Inferior parietal cortex (tissue), 1 donor: ENCODE measurements around the gene POLH.
"Not testable (repeated sequence)": the region's sequence is repeated elsewhere in the genome, so short reads cannot be mapped to it uniquely, and the experiment has no call there.

Experiments
- DNase-seq: peaks from one replicate; pipeline ENCODE4 v3.0.0-alpha.2; 2016; ENCODE audit errors: extremely low spot score

The POLH gene

DNA sequence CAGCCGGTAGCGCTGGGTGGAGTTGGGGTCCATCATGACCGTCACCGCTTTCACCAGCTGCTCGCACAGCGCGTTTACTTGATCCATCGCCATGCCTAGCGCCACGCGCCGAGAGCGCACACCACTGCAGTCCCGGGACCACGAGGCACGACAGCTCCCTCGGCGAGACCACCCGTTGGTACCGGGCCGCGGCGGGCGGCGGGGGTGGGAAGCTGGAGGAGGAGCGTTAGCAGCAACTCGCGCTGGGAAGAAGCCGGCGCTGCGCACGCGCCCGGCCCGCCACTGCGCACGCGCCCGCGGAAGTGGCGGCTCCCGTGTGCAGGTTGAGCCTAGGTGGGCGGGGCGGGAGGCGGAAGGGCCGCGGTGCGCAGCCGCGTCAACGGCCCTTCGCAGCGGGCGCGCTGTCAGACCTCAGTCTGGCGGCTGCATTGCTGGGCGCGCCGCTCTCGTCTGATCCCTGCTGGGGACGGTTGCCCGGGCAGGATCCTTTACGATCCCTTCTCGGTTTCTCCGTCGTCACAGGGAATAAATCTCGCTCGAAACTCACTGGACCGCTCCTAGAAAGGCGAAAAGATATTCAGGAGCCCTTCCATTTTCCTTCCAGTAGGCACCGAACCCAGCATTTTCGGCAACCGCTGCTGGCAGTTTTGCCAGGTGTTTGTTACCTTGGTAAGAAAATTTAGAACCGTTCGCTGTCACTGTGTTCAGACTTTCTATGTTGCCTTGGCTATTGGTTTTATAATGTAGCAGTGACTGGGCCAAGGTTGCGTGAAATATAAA, at the start of gene POLH, which contains the start of gene XPO5:
POLH (plus strand) TSS at position 414 of the 780 bp plus-strand sequence. CDS start 6,135 bp downstream, outside the sequence.
XPO5 (minus strand) TSS at position 267 of the 780 bp plus-strand sequence; CDS start at position 93, 174 bp downstream.
- peak; percentile 91 for DNase-seq

DNA sequence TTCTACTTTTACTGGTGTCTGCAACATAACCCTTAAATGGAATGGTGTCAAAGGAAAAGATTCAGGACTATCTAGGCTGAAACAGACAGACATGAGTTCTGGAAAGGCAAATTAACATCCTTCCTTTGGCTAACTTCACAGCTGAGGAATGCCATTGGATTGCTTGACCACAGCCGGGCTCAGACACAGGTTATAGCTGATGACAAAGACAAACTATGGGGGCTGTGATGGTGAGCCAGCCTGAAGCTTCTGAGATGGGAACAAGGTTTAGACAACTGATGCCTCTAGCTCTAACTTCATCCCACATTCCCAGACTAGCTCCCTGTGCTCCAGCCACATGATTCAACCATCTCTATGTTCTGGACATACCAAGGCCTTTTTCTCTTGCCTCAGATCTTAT, 43.8 kb upstream of the POLH start:
- no peak for DNase-seq

DNA sequence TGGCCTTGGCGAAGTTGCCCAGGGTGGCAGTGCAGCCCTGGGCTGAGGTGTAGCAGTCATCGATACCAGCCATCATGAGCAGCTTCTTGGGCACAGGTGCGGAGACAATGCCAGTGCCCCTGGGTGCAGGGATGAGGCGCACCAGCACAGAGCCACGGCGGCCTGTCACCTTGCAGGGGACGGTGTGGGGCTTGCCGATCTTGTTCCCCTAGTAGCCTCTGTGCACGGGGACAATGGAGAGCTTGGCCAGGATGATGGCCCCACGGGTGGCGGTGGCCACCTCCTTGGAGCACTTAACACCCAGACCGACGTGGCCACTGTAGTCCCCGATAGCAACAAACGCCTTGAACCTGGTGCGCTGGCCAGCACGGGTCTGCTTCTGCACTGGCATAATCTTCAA, 37.0 kb upstream of the POLH start:
- DNase-seq: not testable (repeated sequence)

DNA sequence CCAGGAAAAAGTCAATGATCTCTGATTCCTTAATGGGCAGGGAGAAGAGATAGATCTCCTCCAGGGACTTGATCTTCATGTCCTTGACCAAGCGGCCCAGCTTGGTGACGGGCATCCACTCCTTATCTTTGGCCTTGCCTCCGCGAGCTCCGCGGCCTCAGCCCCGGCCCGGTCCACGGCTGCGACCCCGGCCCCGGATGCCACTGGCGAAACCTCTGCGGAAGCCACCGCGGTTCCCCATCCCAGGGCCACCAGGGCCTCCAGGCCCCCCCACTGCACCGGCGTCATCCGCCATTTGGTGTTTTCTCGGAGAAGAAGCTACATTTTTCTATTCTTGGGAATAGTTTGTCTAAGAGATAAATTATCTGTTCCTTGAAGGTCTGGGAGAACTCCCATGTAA, 36.6 kb upstream of the POLH start:
- DNase-seq: not testable (repeated sequence)

DNA sequence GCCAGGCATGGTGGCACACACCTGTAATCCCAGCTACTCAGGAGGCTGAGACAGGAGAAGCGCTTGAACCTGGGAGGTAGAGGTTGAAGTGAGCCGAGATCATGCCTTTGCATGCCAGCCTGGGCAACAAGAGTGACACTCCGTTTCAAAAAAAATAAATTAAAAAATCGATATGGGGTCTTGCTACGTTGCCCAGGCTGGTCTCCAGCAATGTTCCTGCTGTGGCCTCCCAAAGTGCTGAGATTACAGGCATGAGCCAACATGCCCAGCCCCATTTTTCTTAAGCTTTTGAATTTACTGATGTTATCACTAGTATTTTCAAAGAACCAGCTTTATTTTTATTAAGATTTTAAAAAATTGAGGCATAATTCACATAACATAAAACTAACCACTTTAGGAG, 35.5 kb upstream of the POLH start:
- no peak for DNase-seq

DNA sequence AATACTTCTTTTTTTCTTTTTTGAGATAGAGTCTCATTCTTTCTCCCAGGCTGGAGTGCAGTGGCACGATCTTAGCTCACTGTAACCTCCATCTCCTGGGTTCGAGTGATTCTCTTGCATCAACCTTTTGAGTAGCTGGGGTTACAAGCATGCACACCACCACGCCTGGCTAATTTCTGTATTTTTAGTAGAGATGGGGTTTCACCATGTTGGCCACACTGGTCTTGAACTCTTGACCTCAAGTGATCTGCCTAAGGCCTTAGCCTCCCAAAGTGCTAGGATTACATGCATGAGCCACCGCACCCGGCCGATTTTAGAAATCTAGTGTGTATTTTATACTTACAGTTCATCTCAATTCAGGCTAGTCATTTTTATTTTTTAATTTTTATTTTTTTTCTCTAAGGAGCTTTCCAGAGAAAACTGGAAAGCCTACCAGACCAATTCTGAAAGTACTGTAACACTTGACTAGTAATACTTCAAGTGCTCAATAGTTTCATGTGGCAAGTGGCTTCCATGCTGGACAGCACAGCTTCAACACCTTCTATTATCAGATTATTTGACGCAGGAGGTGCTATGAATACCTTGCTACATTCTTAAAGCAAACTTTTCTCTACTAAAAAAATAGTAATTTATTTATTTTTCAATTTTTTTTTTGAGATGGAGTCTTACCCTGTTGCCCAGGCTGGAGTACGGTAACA, 34.1 kb upstream of the POLH start:
- DNase-seq: no peak

DNA sequence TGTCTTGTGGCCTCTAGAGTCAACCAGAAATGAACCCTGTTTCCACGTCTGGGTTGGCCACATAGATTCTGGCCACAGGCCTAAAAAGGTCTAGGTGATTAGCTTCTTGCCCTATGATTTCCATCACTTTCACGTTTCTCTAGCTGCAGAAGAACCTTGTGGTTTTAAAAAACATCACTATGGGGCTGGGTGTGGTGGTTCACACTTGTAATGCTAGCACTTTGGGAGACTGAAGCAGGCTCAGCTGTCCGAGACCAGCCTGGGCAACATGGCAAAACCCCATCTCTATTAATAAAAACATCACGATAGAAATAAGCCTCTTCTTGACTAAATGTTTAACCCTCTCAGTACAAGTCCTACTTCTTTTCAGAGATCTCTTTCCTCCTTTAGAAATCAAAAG, 31.5 kb upstream of the POLH start:
- no peak for DNase-seq

DNA sequence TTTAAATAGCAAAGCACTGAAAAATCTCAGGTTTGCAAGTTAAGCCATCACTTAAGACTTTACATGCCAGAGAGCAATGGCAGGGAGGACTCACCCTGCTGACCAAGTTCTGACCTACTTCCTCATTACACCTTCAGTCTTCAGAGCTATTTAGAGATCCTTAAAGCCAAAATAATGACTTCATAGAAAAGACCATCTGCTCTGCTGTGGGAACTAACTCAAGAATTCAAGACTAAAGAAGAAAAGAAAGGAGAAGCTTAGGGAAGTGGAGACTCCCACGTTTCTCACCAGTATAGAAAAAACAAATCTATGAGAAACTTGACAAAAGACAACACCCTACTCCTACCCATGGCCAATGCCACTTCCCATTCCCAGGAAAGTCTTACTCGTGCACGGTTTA, 28.8 kb upstream of the POLH start:
- no peak for DNase-seq

DNA sequence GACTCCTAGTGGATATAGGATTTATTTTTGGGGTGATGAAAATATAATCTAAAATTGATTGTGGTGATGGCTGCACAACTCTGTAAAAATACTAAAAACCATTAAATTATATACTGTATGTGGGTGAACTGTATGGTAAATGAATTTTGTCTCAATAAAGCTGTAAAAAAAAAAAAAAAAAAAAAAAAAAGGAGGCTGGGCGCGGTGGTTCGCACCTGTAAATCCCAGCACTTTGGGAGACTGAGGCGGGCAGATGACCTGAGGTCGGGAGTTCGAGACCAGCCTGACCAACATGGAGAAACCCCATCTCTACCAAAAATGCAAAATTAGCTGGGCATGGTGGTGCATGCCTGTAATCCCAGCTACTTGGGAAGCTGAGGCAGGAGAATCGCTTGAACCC, 18.4 kb upstream of the POLH start:
- DNase-seq: not testable (repeated sequence)

DNA sequence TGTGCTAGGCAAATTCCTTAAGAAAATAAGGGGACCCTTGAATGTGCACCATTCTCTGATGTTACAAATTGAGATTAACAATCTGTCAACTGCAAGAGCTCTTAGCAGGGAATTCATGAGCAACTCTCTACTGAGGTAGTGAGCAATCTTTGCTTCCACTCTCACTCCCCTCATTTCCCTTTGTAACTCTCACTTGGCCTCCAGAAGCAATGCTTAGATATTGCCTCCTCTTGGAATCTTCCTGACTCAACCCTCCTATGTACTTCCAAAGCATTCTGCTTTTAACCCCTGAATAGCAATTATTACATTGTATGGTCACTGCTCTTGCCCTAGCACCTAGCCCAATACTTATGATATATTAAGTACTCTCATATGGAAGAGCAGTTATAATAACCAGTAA, 16.7 kb upstream of the POLH start:
- no peak for DNase-seq

DNA sequence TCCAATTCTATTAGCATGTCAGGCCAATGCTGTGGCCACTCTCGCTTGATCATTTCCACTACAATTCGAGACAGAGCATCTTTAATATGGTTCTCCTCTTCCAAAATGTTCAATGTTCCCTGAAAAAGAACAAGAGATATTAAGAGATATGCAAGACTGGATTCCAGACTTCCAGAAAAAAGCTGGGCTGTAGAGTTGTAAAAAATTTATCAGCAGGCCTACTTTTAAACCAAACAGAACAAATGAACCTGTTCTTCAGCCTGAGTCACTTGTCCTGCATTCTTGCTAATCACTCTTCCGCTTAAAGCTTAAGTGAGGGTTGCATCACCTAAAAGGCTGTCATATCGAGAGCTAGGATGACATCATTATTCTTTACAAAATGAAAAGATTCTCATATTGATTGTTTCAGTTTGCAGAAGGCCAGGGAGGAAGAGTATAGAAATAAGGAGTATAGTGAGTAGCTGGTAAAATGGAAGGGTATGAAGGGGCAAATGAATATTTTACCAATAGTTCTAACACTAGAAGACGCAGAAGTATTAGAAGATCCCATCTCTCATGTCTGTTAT, 5.0 kb upstream of the POLH start:
- DNase-seq: no peak

DNA sequence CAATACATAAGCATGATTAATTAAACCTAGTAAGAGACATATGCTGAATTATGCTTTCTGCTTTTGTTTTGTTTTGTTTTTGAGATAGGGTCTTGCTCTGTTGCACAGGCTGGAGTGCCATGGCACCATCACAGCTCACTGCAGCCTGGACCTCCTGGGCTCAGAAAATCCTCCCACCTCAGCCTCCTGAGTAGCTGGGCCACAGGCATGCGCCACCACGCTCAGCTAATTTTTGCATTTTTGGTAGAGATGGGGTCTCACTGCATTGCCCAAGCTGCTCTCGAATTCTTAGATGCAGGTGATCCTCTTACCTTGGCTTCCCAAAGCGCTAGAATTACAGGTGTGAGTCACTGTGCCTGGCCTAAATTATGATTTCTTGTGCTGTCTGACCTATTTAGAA, 4.0 kb upstream of the POLH start:
- no peak for DNase-seq

DNA sequence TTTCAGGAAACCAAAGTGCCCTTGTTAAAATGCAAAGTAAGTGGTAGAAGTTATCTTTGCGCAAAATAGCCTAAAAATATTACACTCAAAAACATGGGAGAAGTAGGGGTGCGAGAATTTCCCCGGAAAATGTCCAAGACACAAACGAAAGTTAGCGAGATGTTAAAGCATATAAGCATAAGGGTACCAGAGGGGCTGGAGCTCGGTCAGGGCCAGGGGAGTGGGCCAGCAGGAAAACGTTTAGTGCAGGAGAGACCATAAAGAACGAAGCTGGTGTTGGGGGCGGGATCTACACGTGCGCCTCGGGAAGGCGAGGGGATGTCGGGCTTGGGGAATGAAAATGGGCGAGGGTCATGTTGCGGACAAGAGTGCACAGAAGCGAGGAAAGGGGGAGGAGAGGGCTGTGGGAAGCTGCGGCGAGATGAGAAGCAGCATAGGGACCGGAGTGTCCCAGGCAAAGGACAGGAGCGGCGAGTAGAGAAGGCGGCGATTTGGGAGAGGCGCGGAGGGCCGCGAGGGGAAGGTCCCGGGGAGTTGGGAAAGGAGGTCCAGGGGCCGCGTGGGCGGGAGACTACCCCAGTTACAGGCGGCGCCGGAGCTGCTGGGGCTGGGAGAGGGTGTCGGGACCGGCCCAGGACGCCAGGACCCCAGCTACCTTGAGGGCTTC, 747 bp upstream of the POLH start:
- no peak for DNase-seq

DNA sequence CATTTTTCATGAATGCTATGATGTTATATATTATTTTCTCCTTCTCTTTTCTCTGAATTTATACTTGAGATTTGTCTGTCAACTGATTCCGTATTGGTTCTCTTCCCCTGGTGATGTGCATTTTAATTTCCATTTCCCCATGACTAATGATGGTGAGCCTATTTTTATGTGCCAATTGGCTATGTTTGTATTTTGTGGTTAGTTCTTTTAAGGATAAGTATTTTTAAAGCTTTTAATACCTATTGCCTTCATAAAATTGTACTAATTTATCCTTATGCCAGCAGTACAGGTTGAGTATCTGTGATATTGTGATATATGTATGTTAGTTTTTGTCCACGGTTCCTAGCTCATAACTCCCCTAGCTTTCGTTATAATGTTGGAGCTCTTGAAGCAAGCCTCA, 2.8 kb downstream of the POLH start:
- DNase-seq: no peak

DNA sequence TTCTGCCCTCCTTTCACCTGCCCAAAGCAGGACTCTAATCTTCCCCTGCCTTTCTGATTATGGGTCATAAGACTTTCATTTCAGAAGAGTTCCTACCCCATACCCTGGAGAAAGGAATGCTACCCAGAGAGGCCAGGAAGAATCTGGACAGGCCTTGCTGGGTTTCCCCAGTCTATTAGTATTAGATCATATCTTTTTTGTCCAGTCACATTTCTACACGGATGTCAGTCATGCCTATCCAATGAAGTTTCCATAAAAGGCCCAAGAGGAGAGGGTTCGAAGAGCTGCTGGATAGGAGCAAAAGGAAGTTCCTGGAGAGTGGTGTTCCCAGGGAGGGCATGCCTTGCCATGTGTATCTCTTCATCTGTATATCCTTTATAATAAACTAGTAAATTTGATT, 3.2 kb downstream of the POLH start:
- DNase-seq: no peak

DNA sequence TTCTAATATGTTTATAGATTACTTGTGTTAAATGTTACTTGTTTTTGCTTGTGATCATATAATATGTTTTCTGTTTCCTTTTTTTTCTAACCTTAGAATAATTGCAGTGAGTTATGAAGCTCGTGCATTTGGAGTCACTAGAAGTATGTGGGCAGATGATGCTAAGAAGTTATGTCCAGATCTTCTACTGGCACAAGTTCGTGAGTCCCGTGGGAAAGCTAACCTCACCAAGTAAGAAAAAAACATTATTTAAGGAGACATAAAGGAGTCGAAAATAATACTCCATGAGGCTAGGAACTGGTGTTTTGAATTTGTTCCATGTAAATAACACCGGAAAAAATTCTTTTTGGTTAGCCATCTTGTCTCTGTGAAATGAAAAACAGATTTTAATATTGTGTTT, 6.9 kb downstream of the POLH start:
- no peak for DNase-seq

DNA sequence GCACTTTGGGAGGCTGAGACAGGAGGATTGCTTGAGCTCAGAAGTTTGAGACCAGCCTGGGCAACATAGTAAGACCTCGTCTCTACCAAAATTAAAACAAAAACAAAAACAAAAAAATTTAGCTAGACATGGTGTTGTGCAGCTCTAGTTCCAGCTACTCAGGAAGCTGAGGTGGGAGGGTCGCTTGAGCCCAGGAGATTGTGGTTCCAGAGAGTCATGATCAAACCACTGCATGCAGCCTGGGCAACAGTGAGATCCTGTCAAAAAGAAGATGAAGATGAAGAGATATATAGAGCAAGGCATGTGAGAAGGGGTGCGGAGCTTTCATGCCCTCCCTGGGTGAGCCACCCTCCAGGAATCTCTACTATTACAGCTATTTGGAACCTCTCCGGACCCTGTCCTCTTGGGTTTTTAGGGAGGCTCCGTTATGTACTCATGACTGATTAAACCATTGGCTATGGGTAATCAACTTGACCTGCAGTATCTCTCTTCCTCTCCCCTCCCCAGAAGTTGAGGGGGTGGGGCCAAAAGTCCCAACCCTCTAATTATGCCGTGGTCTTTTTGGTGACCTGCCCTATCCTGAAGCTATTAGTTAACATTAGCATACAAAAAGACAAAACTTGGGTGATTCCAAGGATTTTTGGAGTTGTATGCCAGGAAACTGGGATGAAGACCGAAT, 9.0 kb downstream of the POLH start:
- DNase-seq: no peak

DNA sequence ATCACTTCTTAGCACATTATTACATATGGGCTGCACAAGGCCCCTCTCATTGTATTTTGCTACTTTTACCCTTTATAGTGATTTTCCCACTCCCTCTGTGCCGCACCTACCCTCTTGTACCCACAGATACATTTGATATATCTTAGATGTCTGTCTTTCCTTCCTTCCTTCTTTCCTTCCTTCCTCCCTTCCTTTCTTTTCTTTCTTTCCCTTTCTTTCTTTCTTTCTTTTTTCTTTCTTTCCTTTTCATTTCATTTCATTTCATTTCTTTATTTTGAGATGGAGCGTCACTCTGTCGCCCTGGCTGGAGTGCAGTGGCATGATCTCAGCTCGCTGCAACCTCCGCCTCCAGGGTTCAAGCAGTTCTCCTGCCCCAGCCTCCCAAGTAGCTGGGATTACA, 12.2 kb downstream of the POLH start:
- no peak for DNase-seq

DNA sequence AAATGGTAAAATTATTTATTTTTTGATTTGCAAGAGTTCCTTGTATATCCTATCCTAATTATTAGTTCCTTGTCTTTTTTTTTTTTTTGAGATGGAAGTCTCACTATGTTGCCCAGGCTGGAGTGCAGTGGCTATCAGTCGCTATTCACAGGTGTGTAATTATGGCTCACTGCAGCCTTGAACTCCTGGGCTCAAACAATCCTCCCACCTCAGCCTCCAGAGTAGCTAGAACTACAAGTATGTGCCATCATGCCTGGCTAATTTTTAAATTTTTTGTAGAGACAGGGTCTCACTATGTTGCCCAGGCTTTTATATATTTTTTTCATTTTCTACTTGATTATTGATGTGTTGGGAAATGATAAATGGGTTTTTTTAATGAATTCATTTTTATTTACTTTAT, 13.6 kb downstream of the POLH start:
- DNase-seq: not testable (repeated sequence)

DNA sequence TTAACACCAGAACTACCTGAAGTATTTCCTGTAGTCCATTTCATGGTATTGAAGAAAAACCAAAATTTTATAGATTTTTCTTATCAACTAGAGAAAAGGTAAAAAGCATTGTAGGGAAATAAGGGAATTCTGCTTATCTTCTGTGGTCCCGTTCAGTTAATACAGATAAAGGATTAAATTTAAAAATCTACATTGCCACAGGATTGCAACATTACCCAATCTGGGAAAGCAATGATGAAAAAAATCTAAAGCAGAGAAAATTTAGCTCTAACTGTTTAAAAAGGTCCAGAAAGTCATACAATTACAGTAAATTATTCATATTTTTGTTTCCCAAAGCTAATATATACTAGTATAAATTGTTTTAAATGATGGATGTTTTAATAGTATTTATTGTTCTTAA, 18.0 kb downstream of the POLH start:
- no peak for DNase-seq

DNA sequence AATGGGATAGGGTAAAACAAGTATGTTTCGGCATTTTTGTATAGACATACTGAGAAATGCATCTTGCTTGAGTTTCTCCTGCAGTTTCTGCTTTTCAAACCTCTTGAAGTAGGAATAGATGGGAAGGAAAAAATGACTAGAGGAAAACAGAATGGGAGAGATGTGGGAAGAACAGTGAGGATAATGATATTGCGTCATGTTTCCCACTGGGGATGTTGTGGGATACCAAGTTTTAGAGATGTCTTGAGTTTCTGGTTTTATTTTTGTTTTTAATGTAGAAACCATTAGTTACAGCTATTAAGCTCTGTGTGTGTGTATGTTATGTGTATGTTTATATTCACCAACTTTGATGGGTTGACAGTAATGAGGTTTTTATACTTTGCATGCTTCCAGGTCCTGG, 24.6 kb downstream of the POLH start:
- DNase-seq: no peak

DNA sequence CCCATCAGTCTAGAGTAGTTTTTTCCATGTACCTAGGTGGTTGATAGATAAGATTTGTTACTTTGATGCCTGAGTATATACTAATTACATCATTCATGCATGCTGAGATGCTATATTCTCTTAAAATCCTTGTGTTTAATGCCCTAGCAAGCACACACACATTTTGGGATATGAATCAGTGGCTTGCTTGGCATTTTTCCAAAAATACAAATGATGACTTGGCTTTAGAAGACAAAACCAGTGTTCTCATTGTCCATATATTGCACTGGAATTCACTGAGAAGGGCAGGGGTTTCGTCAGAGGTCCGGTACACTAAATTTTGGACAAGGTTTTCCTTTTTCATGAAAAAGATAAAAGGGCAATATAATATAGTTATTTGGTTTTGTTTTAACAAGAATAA, 28.2 kb downstream of the POLH start:
- DNase-seq: no peak
